H1 (cell line): ENCODE data around the gene NEURL1B. TPM values are rescaled to one million over a fixed set of nuclear protein-coding genes. Genes with fewer than 3 reads are reported as not detected.

Experiments
- EP300 ChIP-seq, 2 experiments: IDR thresholded peaks; 1 replicate in 1 of 2; 2 replicates in 1 of 2; pipeline ENCODE4 v1.6.1; 2011 to 2012; ENCODE audit warnings: low read depth in 2 of 2, low read length in 2 of 2, mild to moderate bottlenecking in 2 of 2, borderline replicate concordance in 1 of 2, inconsistent platforms in 1 of 2, moderate library complexity in 1 of 2
- NANOG ChIP-seq: IDR thresholded peaks from 2 replicates; pipeline ENCODE4 v1.6.1; 2011; ENCODE audit warnings: low read length, low read depth, mild to moderate bottlenecking, inconsistent platforms; ENCODE audit not compliant: insufficient read depth, poor library complexity, severe bottlenecking
- SRF ChIP-seq: IDR thresholded peaks from 2 replicates; pipeline ENCODE4 v1.6.1; 2011; ENCODE audit warnings: mild to moderate bottlenecking, low read depth, low read length, moderate library complexity
- TBP ChIP-seq: IDR thresholded peaks from 2 replicates; pipeline ENCODE4 v1.6.1; 2011; ENCODE audit warnings: low read depth, low read length, improper control_type of control experiment
- TCF12 ChIP-seq: IDR thresholded peaks from 2 replicates; pipeline ENCODE4 v1.6.1; 2011; ENCODE audit warnings: low read depth, mild to moderate bottlenecking, low read length
- YY1 ChIP-seq: IDR thresholded peaks from 2 replicates; pipeline ENCODE4 v1.6.1; 2011; ENCODE audit warnings: low read depth, mild to moderate bottlenecking, low read length
- ZNF274 ChIP-seq: IDR thresholded peaks from 2 replicates; pipeline ENCODE4 v1.7.0; 2012; ENCODE audit warnings: low read length, borderline replicate concordance; ENCODE audit errors: extremely low read depth
- polyA plus RNA-seq, 7 experiments: library from polyadenylated mRNA; depleted of rRNA in 3 of 7; stranded (reverse) in 5 of 7; unstranded in 2 of 7; fragments of >200 nt in 5 of 7; fragments of 200-250 nt in 2 of 7; gene quantifications; 1 replicate in 5 of 7; 2 replicates in 1 of 7; 4 replicates in 1 of 7; pipeline versions ENCODE4 v1.2.1 to v1.2.3, GENCODE V29; 2011 to 2013; ENCODE audit warnings: missing spikeins in 2 of 7, mixed read lengths in 2 of 7
- total RNA-seq: library from RNA; stranded (reverse); fragmentation: NEBNext Ultra II Directional; extraction: Animal tissue kit (Norgen Biotek cat#: 25700); gene quantifications from 2 replicates; pipeline ENCODE4 v1.2.1, GENCODE V29; 2021

The NEURL1B gene
- total and polyA plus RNA-seq, 2 of the 8 experiments (the other 6 are each of a cell fraction or from before 2014, with no cell fraction given) = 3.3 to 6.1 TPM

- TF ChIP-seq EP300 (IDR thresholded peaks at IDR 0.05; ENCODE audit: borderline replicate concordance in 1 of 2, low read depth in 2 of 2, low read length in 2 of 2) (no peak), TCF12 (no peak), ZNF274 (no peak), NANOG (no peak), TBP (no peak), SRF (no peak), YY1 (no peak)
Observed at GRCh38 chr5:172708183-172708505, 67.1 kb downstream of the NEURL1B start (continued).
